Measurements from ENCODE around the gene WNT3A.

- TF ChIP-seq, protein P1, sequence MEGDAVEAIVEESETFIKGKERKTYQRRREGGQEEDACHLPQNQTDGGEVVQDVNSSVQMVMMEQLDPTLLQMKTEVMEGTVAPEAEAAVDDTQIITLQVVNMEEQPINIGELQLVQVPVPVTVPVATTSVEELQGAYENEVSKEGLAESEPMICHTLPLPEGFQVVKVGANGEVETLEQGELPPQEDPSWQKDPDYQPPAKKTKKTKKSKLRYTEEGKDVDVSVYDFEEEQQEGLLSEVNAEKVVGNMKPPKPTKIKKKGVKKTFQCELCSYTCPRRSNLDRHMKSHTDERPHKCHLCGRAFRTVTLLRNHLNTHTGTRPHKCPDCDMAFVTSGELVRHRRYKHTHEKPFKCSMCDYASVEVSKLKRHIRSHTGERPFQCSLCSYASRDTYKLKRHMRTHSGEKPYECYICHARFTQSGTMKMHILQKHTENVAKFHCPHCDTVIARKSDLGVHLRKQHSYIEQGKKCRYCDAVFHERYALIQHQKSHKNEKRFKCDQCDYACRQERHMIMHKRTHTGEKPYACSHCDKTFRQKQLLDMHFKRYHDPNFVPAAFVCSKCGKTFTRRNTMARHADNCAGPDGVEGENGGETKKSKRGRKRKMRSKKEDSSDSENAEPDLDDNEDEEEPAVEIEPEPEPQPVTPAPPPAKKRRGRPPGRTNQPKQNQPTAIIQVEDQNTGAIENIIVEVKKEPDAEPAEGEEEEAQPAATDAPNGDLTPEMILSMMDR (conservative IDR thresholded peaks at IDR 0.05) = no peak
- no peak for TF ChIP-seq ZFX (IDR thresholded peaks at IDR 0.05)
These were observed 103.2 kb downstream of the WNT3A start for GRCh38 chr1:228109962-228110488.

All from C4-2B (cell line).